Adrenal gland (tissue), 12 donors: ENCODE measurements around the gene MADD. TPM values are rescaled to one million over a fixed set of nuclear protein-coding genes. Genes with fewer than 3 reads are reported as not detected.

ENCODE experiments used
- DNase-seq, 7 donors: peaks; one replicate each; pipeline ENCODE4 v3.0.0-alpha.2; 2019 to 2020
- H3K27ac ChIP-seq, 5 donors: fragments of 200-600 bp; sonication (generic) in 4 of 5; 1 replicate in 3 of 5; 2 replicates in 2 of 5; pipeline versions ENCODE4 v1.5.1 to v1.8.0; 2016 to 2020; ENCODE audit warnings: mild to moderate bottlenecking in 1 of 5
- H3K27me3 ChIP-seq: fragments of 200-600 bp; 2 replicates; pipeline ENCODE4 v1.8.0; 2021
- H3K36me3 ChIP-seq, 2 donors: fragments of 200-600 bp; replicated peaks in 1 of 2; 1 replicate in 1 of 2; 2 replicates in 1 of 2; pipeline versions ENCODE4 v1.5.1 to v1.8.0; 2018 to 2022
- H3K4me1 ChIP-seq, 2 donors: fragments of 200-600 bp; replicated peaks in 1 of 2; 1 replicate in 1 of 2; 2 replicates in 1 of 2; pipeline versions ENCODE4 v1.5.1 to v1.8.0; 2018 to 2021
- H3K4me3 ChIP-seq, 4 donors: fragments of 200-600 bp; sonication (generic) in 3 of 4; one replicate each; pipeline ENCODE4 v1.5.1; 2016 to 2018
- H3K9me3 ChIP-seq, 3 donors: fragments of 200-600 bp; sonication (generic) in 1 of 3; replicated peaks in 1 of 3; 1 replicate in 2 of 3; 2 replicates in 1 of 3; pipeline versions ENCODE4 v1.5.1 to v1.8.0; 2016 to 2021
- POLR2A ChIP-seq, 2 donors: fragments of 450-650 bp; IDR thresholded peaks; one replicate each; pipeline ENCODE4 v1.6.1; 2017; ENCODE audit warnings: antibody characterized with exemption in 2 of 2, mild to moderate bottlenecking in 2 of 2, moderate library complexity in 1 of 2
- WGBS, 4 donors: extraction: QIAGEN DNeasy Blood & Tissue Kit in 2 of 4; methylation state at CpG; one replicate each; pipeline versions ENCODE4 v1.1.5 to v1.1.7; 2013 to 2017; 5-methylcytosine and 5-hydroxymethylcytosine counted together
- intact Hi-C, 2 donors: fragments of 100-400 bp; cut with DNase I; formaldehyde crosslinking; loops; one replicate each; pipeline versions ENCODE4 v1.14.1 to v1.15.0; 2022 to 2023
- polyA plus RNA-seq, 3 donors: library from polyadenylated mRNA; stranded (reverse); fragments of 200-250 nt in 2 of 3; fragments of 350-450 nt in 1 of 3; fragmentation: Illumina TruSeq in 1 of 3; extraction: RNeasy Lipid Tissue Mini Kit (QIAGEN cat#74804) in 1 of 3; gene quantifications; one replicate each; pipeline ENCODE4 v1.2.3, GENCODE V29; 2013 to 2014
- total RNA-seq, 9 donors: library from RNA; depleted of rRNA in 4 of 9; stranded (reverse); fragments of >200 nt in 4 of 9; fragments of 120-200 nt in 1 of 9; fragmentation: NEBNext Ultra II Directional in 1 of 9; extraction: Animal tissue kit (Norgen Biotek cat#: 25700) in 1 of 9; gene quantifications; one replicate each; pipeline versions ENCODE4 v1.1.0 to v1.2.4, GENCODE V29; 2013 to 2023
- TF ChIP-seq, protein P1 (sequence below), 6 experiments: fragments of 450-650 bp in 4 of 6; fragments of 200-600 bp in 2 of 6; sonication (generic) in 1 of 6; IDR thresholded peaks; 1 replicate in 5 of 6; 2 replicates in 1 of 6; pipeline versions ENCODE4 v1.5.1 to v1.8.0; 2016 to 2021; ENCODE audit warnings: antibody characterized with exemption in 6 of 6, mild to moderate bottlenecking in 2 of 6, moderate library complexity in 1 of 6
- donor health status: healthy with polysubstance abuse.
- donor health status: Bipolar disorder and iron deficiency.
- donor health status: DM: yes; HTN: yes; CAD: no.
- donor health status: DM: no; HTN: no; CAD: no.
- donor health status: DM: no; HTN: no; CAD: no.
- donor health status: DM: yes; HTN: yes; CAD: no.

The MADD gene
- total and polyA plus RNA-seq, 12 donors = 33.4 to 83.0 (median 49.2) TPM

GRCh38 chr11:47264521-47264920 lies 5.4 kb upstream of the MADD start:
- DNase-seq = no peak
- intact Hi-C loops = loop anchor here (5.0 to 10.0 kb wide), 3 partner anchors 77 to 90 kb away; partner anchors contain the start of genes PACSIN3 (in 2 of the 2) and MYBPC3 (in 1 of the 2)
- Histone ChIP-seq H3K4me3 (no peak overlapping the region), H3K9me3 (no peaks in the 10 kb centered on the region), H3K36me3 (peaks cover 0 to 8% of the 10 kb centered on the region in 2 donors), H3K27me3 (no peaks in the 10 kb centered on the region), H3K4me1 (peaks cover 6 to 33% of the 10 kb centered on the region in 2 donors), H3K27ac (peak overlapping the region in 2 of 5 donors; percentile 26 to 53)
- no peak for TF ChIP-seq POLR2A (IDR thresholded peaks at IDR 0.05)
- TF ChIP-seq, protein P1, sequence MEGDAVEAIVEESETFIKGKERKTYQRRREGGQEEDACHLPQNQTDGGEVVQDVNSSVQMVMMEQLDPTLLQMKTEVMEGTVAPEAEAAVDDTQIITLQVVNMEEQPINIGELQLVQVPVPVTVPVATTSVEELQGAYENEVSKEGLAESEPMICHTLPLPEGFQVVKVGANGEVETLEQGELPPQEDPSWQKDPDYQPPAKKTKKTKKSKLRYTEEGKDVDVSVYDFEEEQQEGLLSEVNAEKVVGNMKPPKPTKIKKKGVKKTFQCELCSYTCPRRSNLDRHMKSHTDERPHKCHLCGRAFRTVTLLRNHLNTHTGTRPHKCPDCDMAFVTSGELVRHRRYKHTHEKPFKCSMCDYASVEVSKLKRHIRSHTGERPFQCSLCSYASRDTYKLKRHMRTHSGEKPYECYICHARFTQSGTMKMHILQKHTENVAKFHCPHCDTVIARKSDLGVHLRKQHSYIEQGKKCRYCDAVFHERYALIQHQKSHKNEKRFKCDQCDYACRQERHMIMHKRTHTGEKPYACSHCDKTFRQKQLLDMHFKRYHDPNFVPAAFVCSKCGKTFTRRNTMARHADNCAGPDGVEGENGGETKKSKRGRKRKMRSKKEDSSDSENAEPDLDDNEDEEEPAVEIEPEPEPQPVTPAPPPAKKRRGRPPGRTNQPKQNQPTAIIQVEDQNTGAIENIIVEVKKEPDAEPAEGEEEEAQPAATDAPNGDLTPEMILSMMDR (IDR thresholded peaks at IDR 0.05) = no peak
- 81 to 88% (median 84%) methylated on average over 4 of the region's 4 CpGs for WGBS, 4 donors

- WGBS, 4 donors = 70 to 75% (median 71%) methylated on average over 4 to 6 of the region's 6 CpGs
- no peaks in the 10 kb centered on the region for H3K9me3 ChIP-seq
- intact Hi-C loops = loop anchor here (5.0 to 10.0 kb wide), 3 partner anchors 83 to 91 kb away; partner anchors contain the start of genes ARFGAP2 (in 1 of the 2), MYBPC3 (in 1 of the 2) and PACSIN3 (in 1 of the 2)
- H3K4me3 ChIP-seq = no peak overlapping the region
- H3K27ac ChIP-seq = peak overlapping the region in 2 of 5 donors; percentile 97 to 98
- H3K27me3 ChIP-seq = no peaks in the 10 kb centered on the region
- TF ChIP-seq POLR2A (IDR thresholded peaks at IDR 0.05) = no peak
- TF ChIP-seq, protein P1 (IDR thresholded peaks at IDR 0.05) = no peak
- peaks cover 0 to 5% of the 10 kb centered on the region in 2 donors for H3K36me3 ChIP-seq
- H3K4me1 ChIP-seq = peaks cover 5 to 47% of the 10 kb centered on the region in 2 donors
- no peak for DNase-seq
Observed at GRCh38 chr11:47267876-47268275, 2.1 kb upstream of the MADD start.

DNA sequence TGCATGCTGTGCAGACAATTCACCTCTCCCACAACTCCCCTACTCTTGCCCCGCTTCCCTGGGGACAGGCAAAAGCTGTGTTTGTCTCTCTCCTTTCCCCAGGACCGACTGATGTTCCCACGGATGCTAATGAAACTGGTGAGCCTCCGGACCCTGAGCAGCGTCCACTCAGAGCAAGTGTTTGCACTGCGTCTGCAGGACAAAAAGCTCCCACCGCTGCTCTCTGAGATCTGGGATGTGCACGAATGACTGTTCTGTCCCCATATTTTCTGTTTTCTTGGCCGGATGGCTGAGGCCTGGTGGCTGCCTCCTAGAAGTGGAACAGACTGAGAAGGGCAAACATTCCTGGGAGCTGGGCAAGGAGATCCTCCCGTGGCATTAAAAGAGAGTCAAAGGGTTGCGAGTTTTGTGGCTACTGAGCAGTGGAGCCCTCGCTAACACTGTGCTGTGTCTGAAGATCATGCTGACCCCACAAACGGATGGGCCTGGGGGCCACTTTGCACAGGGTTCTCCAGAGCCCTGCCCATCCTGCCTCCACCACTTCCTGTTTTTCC lies 1.4 kb upstream of the MADD start:
- Histone ChIP-seq H3K9me3 (no peaks in the 10 kb centered on the region), H3K27me3 (no peaks in the 10 kb centered on the region), H3K4me1 (peaks cover 5 to 48% of the 10 kb centered on the region in 2 donors), H3K27ac (peak overlapping the region; percentile 65 to 98 (median 91)), H3K4me3 (peak overlapping the region in 2 of 4 donors; percentile 40 to 89), H3K36me3 (peaks cover 0 to 5% of the 10 kb centered on the region in 2 donors)
- WGBS, 4 donors = 53 to 60% (median 57%) methylated on average over 10 to 13 of the region's 13 CpGs
- no peak for TF ChIP-seq POLR2A (IDR thresholded peaks at IDR 0.05)
- TF ChIP-seq, protein P1 (IDR thresholded peaks at IDR 0.05) = no peak
- DNase-seq = no peak
- intact Hi-C loops = loop anchor here (5.0 to 10.0 kb wide), 3 partner anchors 84 to 91 kb away; partner anchors contain the start of genes ARFGAP2 (in 1 of the 2), MYBPC3 (in 1 of the 2) and PACSIN3 (in 1 of the 2)

- intact Hi-C loops = loop anchor here (5.0 to 10.0 kb wide), 3 partner anchors 84 to 92 kb away; partner anchors contain the start of genes ARFGAP2 (in 1 of the 2), MYBPC3 (in 1 of the 2) and PACSIN3 (in 1 of the 2)
- no peaks in the 10 kb centered on the region for H3K9me3 ChIP-seq
- WGBS, 4 donors = 1 to 6% (median 2%) methylated on average over 8 to 52 of the region's 52 CpGs
- peaks cover 0 to 5% of the 10 kb centered on the region in 2 donors for H3K36me3 ChIP-seq
- TF ChIP-seq, protein P1 (IDR thresholded peaks at IDR 0.05) = peak in 3 of 6 experiments; percentile 26 to 54 (median 30)
- TF ChIP-seq POLR2A (IDR thresholded peaks at IDR 0.05) = peak in 1 of 2 donors; percentile 26
- peaks cover 5 to 48% of the 10 kb centered on the region in 2 donors for H3K4me1 ChIP-seq
- H3K27ac ChIP-seq = peak overlapping the region; percentile 65 to 98 (median 91)
- DNase-seq = peak; percentile 92 to 95 (median 94)
- H3K4me3 ChIP-seq = peak overlapping the region in 3 of 4 donors; percentile 40 to 89 (median 44)
- no peaks in the 10 kb centered on the region for H3K27me3 ChIP-seq
Observed at GRCh38 chr11:47269002-47269828, 718 bp upstream of the MADD start.
